ENCODE results near the gene CYP4B1.
"Not testable (repeated sequence)": the region's sequence is repeated elsewhere in the genome, so short reads cannot be mapped to it uniquely, and the experiment has no call there.

The CYP4B1 gene

DNA sequence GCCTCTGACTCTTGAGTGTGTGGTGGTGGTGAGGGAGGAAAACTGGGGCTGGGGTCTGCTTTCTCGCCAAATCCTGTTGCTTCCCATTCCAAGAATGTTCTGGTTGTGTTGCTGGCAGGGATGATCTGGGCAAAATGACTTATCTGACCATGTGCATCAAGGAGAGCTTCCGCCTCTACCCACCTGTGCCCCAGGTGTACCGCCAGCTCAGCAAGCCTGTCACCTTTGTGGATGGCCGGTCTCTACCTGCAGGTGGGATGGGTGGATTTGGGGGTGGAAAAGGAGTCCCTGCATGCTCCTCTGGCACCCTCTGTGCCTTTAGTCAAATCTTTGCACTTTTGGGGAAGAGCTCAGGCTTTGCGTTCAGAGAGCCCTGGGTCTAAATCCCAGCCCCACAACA, 18.1 kb downstream of the CYP4B1 start:
- DNase-seq (ENCODE audit: low spot score), result no peak

DNA sequence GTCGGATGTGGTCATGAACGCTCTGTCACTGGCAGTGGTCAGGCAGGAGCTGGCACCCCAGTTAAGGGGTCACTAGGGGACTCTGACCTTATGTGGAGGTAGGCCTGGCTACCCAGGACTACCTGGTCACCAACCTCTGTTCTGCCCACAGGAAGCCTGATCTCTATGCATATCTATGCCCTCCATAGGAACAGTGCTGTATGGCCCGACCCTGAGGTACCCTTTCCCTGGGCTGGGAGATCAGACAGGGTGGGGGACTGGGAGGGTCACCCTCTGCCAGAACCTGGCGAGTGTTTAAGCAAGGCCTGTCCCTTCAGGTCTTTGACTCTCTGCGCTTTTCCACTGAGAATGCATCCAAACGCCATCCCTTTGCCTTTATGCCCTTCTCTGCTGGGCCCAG, 19.0 kb downstream of the CYP4B1 start:
- no peak for DNase-seq (ENCODE audit: low spot score)

DNA sequence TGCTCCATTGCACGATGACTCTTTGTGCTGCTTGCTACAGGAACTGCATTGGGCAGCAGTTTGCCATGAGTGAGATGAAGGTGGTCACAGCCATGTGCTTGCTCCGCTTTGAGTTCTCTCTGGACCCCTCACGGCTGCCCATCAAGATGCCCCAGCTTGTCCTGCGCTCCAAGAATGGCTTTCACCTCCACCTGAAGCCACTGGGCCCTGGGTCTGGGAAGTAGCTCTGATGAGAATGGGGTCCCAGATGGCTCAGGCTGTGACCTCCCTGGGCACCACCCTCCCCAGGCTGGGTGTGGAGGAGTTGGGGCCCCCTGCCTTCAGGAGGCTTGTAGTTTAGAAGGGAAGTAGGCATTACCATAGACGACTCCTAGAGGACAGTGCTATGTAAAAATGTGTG, 19.7 kb downstream of the CYP4B1 start:
- DNase-seq (ENCODE audit: low spot score), result no peak

DNA sequence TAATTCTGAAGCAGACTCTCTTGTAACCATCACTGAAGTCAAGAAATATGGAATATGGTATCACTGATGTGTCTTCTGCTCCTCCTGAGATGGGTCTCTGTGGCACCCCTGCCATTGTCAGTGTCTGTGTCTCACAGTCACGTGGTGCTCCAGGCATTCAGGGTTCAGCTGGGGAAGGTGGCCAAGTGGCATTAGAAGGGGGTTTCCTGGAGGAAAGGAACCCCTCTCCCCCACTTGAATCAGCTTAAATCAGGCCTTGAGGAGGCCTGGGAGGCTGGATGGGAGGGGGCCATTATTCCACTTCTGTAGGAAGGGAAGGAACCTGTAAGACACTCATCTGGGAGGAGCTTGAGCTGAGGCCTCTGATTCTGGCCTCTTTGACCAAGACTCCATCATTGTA, 20.5 kb downstream of the CYP4B1 start:
- no peak for DNase-seq (ENCODE audit: low spot score)

DNA sequence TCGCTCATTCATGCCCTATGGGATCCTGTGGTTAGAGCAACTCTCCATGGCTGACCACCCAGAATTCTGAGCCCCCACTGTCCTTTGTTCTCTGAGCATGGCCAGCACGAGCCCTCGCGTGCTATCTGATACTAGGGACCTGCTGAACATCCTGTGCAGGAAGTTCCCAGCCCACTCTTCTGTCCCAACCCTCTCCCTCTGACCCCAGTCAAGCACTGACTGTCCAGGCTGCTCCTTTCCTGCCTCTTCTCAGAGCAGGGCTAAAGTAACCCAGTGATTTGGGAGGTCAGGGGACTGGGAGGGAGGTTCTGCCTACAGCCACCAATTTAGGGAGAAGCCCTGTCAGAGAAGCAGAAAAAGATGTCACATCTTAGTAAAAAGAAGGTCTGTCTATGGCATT, 21.2 kb downstream of the CYP4B1 start:
- DNase-seq (ENCODE audit: low spot score), result no peak

DNA sequence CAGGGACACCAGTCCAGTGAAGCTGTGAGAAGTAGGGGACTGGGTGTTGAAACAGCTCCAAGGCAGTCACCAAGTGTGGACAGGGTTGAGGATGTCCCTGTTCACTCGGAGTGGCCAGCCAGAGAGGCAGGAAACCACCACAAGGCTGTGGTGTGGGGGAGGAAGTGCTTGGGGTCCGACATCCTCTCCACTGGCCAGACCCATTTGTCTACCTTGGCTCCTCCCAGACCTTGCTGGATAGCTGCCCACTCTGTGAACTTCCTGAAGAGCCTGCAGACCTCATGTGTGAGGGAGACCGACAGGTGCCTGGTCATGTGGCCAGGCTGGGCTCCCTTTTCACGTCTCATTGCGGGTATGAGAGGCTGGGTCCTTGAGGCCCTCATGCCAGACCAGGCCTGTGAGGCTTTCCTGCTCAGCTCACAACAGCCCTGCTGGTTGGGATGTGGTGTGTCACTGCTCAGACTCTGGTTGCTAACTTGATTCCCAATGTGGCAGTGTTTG, 21.8 kb downstream of the CYP4B1 start:
- no peak for DNase-seq (ENCODE audit: low spot score)

DNA sequence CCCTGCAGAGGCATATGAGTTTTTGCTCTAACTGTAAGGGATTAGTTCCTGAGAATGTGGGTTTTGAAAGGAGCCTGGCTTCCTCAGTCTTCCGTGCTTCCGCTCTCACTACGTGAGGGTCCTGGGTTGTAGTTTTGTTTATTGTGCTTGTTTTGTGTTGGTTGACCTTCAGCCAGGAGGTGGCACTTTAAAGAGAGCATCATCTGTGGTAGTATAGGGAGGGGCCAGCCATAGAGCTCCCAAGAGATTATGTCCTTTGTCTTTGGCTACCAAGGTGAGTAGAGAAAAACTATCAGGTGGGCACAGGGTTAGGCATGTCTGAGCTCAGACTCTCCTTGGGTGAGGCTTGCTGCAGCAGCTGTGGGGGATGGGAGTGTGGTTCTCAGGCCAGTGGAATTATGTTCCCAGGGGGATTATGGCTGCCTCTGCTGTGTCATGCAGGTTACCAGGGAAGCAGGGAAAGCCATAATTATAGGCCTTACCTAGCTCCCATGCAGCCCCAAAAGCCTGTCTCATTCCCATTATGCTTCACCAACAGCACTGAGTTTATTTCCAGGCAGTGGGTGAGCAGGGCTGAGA, 23.5 kb downstream of the CYP4B1 start:
- no peak for DNase-seq (ENCODE audit: low spot score)

DNA sequence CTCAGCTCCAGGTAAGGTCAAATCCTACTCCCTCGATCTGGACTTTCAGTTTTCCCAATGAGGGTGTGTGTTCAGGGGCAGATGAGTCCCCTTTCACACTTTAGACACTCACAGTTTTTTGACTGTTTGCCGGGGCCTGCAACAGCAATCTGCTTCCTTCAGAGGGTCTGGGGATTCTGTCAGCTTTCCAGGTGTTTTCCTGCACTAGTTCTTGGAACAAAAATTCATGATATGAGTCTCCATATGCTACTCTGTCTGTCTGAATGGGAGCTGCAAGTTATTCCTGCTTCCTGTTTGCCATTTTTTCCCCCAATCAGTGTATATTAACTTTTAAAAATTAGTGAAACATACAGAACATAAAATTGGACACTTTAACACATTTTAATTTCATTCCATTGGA, 24.3 kb downstream of the CYP4B1 start:
- DNase-seq (ENCODE audit: low spot score), result no peak

DNA sequence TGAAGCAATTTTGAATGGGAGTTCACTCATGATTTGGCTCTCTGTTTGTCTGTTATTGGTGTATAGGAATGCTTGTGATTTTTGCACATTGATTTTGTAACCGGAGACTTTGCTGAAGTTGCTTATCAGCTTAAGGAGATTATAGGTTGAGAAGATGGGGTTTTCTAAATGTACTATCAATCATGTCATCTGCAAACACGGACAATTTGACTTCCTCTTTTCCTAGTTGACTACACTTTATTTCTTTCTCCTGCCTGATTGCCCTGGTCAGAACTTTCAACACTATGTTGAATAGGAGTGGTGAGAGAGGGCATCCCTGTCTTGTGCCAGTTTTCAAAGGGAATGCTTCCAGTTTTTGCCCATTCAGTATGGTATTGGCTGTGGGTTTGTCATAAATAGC, 28.0 kb downstream of the CYP4B1 start:
- DNase-seq (ENCODE audit: low spot score), result not testable (repeated sequence)

DNA sequence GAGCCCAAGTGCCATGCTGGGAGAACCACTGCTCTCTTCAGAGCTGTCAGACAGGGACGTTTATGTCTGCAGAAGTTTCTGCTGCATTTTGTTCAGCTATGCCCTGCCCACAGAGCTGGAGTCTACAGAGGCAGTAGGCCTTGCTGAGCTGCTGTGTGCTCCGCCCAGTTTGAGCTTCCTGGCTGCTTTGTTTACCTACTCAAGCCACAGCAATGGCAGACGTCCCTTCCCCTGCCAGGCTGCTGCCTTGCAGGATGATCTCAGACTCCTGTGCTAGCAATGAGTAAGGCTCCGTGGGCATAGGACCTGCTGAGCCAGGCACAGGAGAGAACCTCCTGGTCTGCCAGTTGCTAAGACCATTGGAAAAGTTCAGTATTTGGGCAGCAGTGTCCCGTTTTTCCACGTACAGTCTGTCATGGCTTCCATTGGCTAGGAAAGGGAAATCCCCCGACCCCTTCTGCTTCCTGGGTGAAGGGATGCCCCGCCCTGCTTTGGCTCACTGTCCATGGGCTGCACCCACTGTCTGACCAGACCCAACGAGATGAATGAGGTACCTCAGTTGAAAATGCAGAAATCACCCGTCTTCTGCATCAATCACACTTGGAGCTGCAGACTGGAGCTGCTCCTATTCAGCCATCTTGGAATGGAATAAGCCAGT, 31.9 kb downstream of the CYP4B1 start:
- no peak for DNase-seq (ENCODE audit: low spot score)

DNA sequence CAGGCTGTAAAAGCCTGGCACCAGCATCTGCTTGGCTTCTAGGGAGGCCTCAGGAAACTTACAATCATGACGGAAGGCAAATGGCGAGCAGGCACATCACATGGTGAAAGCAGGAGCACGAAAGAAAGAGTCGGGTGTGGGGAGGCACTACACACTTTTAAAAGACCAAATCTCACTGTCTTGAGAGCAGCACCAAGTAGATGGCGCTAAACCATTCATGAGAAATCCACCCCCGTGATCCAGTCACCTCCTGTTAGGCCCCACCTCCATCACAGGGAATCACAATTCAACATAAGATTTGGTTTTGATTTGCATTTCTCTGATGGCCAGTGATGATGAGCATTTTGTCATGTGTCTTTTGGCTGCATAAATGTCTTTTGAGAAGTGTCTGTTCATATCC, 36.6 kb downstream of the CYP4B1 start:
- not testable (repeated sequence) for DNase-seq (ENCODE audit: low spot score)

DNA sequence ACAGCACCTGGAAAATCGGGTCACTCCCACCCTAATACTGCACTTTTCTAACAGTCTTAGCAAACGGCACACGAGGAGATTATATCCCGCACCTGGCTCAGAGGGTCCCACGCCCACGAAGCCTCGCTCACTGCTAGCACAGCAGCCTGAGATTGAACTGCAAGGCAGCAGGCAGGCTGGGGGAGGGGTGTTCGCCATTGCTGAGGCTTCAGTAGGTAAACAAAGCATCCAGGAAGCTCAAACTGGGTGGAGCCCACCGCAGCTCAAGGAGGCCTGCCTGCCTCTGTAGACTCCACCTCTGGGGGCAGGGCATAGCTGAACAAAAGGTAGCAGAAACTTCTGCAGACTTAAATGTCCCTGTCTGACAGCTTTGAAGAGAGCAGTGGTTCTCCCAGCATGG, 47.5 kb downstream of the CYP4B1 start:
- not testable (repeated sequence) for DNase-seq (ENCODE audit: low spot score)

DNA sequence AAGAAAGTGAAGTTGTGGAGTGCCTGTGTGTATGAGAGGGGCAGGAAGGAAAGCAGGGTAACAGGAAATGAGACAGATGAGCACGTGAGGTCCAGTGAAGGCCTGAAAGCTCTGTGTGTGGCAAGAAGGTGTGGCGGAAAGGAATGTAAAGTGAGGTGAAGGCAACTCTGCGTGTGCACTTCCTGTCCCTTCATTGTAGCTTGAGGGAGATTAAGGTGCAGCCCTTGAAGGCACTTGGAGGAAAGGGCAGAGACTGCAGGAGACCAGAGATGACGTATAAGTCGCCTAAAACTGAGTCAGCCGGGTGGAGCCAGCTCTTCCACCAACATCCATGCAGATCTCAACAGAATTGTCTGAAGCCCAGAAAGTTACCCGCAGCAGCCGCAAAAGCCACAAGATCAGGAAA, 58.8 kb downstream of the CYP4B1 start:
- not testable (repeated sequence) for DNase-seq (ENCODE audit: low spot score)

DNA sequence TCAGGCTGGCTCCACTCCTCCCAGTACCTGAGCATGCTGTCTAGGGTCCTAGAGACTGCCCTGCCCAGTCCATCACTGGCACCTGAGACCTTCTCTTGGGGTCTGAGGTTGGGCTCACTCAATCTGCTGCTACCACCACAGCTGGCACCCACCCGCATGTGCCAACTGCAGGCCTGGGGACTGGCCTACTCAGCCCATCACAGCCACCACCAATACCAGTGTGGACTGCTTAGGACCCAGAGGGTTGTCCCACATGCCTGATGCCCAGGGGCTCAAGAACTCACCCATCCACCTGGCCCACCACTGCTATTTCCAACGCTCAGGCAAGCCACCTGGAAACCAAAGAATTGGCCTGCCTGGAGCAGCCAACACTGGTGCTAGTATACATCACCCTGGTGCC, 63.5 kb downstream of the CYP4B1 start:
- DNase-seq (ENCODE audit: low spot score), result no peak
